Raji (cell line): ENCODE results near the gene CLEC4C.

ENCODE experiments used
- POLR2A ChIP-seq: IDR thresholded peaks from 2 replicates; pipeline ENCODE4 v1.6.1; 2011; ENCODE audit warnings: low read depth, low read length, control low read depth; ENCODE audit not compliant: insufficient read depth

The CLEC4C gene

DNA sequence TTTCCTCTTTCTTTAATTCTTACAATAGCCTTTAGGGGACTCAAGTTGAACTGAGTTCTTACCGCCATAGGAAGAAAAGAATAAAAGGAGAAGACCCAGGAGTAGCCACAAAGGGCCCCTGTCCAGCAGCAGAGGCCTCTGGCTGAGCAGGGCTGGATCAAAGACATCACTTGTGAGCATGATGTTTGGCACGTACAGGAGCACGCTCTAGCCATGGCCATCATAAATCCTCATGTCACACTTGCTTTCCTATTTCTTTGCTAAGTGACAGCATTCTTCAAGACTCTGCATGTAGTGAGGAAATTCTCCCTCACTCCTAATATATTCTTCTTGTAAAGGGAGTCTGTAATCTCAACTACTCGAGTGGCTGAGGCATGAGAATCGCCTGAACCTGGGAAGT is 15.7 kb downstream of the CLEC4C start:
- TF ChIP-seq POLR2A, result no peak

DNA sequence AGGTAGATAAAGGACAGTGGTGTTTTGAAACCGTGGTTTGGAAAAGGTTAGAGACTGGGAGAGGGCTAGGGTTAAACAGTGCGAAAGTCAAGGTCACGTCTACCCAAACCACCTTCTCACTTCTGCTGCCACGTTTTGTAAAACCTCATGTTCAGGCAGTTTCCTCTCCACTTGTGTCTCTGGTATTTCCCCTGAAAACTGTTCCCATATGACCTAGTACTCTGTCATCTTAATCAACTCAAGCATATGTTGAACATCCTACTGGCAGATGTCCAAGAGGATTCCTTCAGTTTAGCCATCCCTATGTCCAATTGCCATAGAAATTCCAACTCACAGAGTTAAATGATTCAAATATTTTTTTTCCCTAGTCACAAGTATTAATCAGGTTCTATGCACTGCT is 17.4 kb downstream of the CLEC4C start:
- no peak for TF ChIP-seq POLR2A

DNA sequence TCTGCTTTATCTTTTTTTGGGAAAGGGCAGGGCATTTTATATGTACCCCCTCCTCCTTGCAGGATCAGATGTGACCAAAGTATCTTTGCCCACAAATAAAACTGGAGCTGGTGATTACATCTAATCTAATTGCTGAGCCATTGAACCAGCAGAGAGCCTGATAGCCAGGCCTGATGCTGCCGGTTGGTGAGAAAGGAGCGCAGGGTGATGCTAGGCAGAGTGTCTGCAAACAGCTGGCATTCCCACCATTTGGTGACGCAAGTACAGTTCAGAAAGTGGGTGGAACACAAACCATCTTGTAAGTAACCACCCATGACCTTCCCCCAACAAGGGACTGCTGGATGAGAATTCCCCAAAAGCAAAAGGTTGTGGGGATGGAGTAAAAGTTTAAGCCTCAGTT is 23.2 kb downstream of the CLEC4C start:
- no peak for TF ChIP-seq POLR2A

DNA sequence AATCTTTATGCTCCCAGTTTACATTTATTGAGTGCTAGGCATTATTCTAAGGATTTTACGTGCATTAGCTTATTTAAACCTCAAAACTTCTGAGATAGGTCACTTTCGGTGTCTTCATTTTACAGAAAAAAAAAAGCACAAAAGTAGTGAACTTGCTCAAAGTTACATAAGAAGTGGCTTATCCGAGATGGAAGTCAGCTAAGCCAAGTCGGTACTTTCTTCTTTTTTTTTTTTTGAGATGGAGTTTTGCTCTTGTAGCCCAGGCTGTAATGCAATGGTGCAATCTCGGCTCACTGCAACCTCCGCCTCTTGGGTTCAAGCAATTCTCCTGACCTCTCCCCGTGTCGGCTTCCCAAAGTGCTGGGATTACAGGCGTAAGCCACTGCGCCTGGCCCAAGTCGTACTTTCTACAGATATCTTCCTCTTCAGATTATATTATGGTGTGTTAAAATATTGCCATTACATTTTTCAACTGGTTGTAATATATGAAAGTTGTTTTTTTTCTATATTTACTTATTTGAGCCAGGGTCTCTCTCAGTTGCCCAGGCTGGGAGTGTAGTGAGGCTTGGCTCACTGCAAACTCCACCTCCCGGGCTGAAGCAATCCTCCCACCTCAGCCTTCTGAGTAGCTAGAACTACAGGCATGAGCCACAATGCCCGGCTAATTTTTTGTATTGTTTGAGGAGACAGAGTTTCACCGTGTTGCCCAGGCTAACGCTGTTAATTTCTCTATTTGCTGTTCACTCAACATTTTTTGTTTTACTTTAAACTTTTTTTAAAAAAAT is 27.0 kb downstream of the CLEC4C start:
- TF ChIP-seq POLR2A, result no peak

DNA sequence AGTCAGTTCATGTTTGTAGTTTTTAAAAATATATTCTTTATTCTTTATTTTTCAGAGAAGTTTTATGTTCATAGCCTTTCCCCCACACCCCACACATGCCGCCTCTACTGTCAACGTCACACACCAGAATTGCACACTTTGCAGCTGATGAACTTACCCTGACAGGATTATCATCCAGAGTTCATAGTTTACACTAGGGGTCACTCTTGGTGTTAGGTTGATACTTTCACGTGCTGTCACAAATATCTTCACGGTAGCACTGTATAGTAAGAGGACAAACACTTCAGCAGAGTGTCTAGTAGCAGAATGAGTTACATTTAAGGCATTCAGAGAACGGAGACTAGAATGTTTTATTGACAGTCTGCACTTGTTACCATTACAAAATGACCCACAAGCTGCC is 30.8 kb downstream of the CLEC4C start:
- TF ChIP-seq POLR2A, result no peak

- TF ChIP-seq POLR2A, result no peak
Observed at GRCh38 chr12:7712841-7713442, 34.2 kb downstream of the CLEC4C start.

DNA sequence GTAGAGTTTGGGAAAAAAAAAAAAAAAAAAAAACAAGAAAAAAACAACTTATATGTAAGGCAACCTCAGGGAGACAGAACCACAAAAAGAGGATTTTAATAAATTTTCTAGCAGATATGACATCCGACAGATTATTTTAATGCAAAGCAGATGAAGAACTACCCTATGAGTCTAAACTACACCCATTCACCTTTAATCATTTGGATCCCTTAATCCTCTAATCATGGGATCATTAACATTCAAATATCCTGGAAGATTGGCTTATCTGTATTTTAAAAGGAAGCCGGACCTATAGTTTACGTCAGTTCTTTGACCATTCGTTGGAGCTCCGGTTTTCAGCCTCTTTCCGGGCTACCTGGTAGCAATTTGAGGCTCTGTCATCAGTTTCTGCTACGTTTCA is 36.0 kb downstream of the CLEC4C start, which contains the start of gene DPPA3:
DPPA3 (plus strand) TSS at position 301 of the 400 bp plus-strand sequence. CDS start 138 bp downstream, outside the sequence.
- no peak for TF ChIP-seq POLR2A

DNA sequence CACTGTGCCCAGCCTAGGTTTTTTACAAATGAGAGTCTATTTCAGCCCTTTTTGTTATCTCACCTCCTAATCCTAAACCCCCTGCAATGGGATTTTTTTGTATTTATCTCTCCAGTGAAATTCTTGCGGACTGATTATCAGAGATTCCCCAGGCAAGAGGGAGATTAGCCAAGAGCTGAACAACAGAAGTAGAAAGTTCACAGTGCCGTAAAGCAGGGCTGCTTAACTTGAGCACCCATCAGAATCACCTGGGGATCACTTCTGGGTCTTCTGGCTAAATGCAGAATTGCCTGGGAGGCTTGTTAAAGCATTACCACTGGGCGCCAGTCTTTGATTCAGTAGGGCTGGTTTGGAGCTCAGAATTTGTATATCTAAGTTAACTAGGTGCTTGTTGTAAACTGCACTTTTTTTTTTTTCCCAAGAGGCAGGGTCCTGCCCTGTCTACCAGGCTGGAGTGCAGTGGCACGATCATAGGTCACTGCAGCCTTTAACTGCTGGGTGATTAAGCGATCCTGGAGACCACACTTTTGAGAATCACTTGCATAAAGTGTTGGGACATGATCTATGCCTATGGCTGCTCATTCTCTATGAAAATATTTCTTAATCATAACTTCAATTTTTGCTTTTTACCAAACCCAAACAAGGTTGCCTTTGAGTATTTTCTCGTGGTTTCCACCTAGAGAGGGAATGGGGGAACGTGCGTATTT is 37.1 kb downstream of the CLEC4C start:
- no peak for TF ChIP-seq POLR2A

GRCh38 chr12:7705846-7706245 is 41.3 kb downstream of the CLEC4C start:
- no peak for TF ChIP-seq POLR2A

GRCh38 chr12:7695566-7696197 is 51.5 kb downstream of the CLEC4C start, which contains the start of gene GDF3:
Gene GDF3 (minus strand): TSS chr12:7695775. CDS start chr12:7695728, 47 bp downstream.
- TF ChIP-seq POLR2A, result no peak

GRCh38 chr12:7695237-7695560 is 52.0 kb downstream of the CLEC4C start:
- no peak for TF ChIP-seq POLR2A

DNA sequence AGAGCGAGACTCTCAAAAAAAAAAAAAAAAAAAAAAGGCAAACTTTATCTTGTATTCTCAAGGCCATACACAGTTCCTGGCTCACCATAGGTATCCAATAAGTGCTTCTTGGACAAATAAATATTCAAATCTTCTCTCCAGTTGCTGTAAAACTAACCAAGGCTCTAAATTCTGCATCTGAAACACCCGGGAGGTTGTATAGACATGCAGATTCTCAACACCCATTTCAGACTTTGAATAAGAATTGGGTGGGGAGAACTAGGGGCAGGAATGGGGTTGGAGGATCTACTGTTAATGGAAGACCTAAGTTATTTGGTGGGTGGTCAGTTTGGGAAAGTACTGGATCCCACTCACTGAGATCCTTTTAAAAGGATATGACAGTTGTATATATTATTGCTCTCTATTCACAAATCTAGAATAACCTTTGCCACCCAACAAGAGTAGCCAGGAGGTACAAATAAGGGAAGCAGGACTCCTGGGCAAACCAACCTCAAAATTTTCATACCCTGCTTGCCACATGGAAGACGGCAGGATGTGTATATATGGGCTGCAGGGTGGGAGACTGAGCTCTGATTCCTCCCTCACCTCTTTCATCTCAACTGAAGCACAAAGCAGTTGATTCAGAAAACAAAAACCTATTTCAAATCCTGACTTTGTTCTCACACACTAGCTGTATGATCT is 52.5 kb downstream of the CLEC4C start:
- TF ChIP-seq POLR2A, result no peak

GRCh38 chr12:7693793-7694192 is 53.4 kb downstream of the CLEC4C start:
- TF ChIP-seq POLR2A, result no peak

DNA sequence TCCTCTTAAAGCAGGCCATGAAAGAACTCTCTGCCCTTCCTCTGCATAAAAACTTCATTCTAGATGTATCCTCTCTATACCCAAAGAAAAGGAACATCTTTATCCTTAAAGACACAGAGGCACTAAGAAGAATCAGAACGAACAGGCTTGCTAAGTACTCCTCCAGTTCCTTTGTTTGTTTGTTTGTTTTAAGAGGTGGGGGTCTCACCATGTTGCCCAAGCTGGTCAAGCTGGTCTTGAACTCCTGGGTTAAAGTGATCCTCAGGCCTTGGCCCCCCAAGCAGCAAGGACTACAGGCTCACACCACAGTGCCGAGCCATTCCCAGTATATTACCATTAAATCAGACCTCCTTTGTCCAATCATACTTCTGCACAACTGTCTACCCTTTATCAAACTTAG is 65.6 kb downstream of the CLEC4C start:
- no peak for TF ChIP-seq POLR2A
